HG03354 (cell line): ENCODE data around the gene EYA3.

Source experiments
- ATAC-seq: cut with Tn5 transposase; IDR thresholded peaks from one replicate; pipeline ENCODE4 v1.9.1; 2021; ENCODE audit warnings: mild to moderate bottlenecking; ENCODE audit not compliant: unreplicated experiment, poor library complexity, severe bottlenecking

The EYA3 gene

GRCh38 chr1:28088168-28088961 is at the start of gene EYA3:
TSS of gene EYA3 (minus strand) at chr1:28088610. CDS start at chr1:28058026, 30,584 bp downstream.
- peak; percentile 88 for ATAC-seq

GRCh38 chr1:28136922-28137613 is 48.7 kb upstream of the EYA3 start:
- ATAC-seq, result no peak

GRCh38 chr1:28136169-28136921 is 47.9 kb upstream of the EYA3 start:
- no peak for ATAC-seq

- no peak for ATAC-seq
These were observed 47.2 kb upstream of the EYA3 start for GRCh38 chr1:28135371-28136168.

- no peak for ATAC-seq
These were observed 46.3 kb upstream of the EYA3 start for GRCh38 chr1:28134651-28135207.

- ATAC-seq, result no peak
These were observed 44.1 kb upstream of the EYA3 start for GRCh38 chr1:28132171-28133167.

GRCh38 chr1:28130901-28131300 is 42.5 kb upstream of the EYA3 start:
- ATAC-seq, result no peak

GRCh38 chr1:28129150-28129549 is 40.7 kb upstream of the EYA3 start:
- ATAC-seq, result no peak

GRCh38 chr1:28127617-28128257 is 39.3 kb upstream of the EYA3 start:
- ATAC-seq, result peak; percentile 81

- ATAC-seq, result no peak
These were observed 38.5 kb upstream of the EYA3 start for GRCh38 chr1:28126783-28127490.

- ATAC-seq, result no peak
These were observed 37.8 kb upstream of the EYA3 start for GRCh38 chr1:28126212-28126611.

- ATAC-seq, result no peak
These were observed 35.1 kb upstream of the EYA3 start for GRCh38 chr1:28123461-28123961.

GRCh38 chr1:28122183-28122582 is 33.8 kb upstream of the EYA3 start:
- ATAC-seq, result no peak

- no peak for ATAC-seq
These were observed 31.1 kb upstream of the EYA3 start for GRCh38 chr1:28119556-28119955.

GRCh38 chr1:28118640-28119307 is 30.4 kb upstream of the EYA3 start:
- no peak for ATAC-seq

- ATAC-seq, result no peak
These were observed 26.9 kb upstream of the EYA3 start for GRCh38 chr1:28115267-28115666.

- no peak for ATAC-seq
These were observed 26.4 kb upstream of the EYA3 start for GRCh38 chr1:28114844-28115243.
